Stimulated activated CD4-positive, alpha-beta T cell treated with anti-CD3 and anti-CD28 coated beads, Interleukin-1b, Interleukin-23, amount 100 ng/mL, for 1 hour (primary cell): ENCODE measurements around the gene DLGAP3.
A peak's percentile ranks its signal among the peaks of the same experiment; 100 is the strongest.

ENCODE experiments used
- DNase-seq, 2 donors: peaks; one replicate each; pipeline ENCODE4 v3.0.0-alpha.2; 2020; ENCODE audit warnings: low read depth in 2 of 2

DLGAP3 gene

DNA sequence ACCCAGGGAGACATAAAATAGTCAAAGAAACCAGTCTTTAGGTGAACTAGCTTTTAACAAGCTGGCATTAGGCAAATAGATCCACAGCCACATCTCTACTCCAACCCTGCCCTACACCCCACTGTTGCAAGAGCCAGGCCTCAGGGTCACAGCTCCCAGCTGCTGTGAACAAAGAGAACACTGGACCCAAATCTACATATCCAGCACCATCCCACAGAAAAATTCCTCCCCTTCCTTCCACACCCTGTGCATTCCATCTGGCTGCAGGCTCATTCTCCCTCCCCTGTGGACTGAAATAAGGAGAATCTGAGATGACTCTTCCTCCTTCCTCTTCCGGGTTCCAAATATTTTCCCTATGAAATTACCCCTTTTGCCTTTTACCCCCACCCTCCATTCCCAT lies 23.2 kb downstream of the DLGAP3 start:
- DNase-seq, result no peak

DNA sequence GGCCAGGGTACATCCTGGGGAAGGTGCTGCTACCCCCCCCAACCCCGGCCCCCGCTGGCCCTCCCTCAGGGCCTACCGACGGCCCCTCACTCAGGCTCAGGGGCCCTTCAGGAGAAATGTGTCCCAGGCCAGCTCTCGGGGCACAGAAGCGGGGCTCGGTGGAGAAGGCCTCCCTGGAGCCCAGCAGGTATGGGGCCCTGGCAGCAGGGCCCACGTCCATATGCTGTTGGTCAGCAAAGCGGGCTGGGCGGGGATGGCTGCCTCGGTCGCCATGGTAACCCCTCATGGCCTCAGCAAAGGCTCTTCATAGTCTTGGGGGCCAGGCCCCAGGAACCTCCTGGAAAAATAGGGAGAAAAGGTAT lies 24.4 kb downstream of the DLGAP3 start:
- no peak for DNase-seq

DNA sequence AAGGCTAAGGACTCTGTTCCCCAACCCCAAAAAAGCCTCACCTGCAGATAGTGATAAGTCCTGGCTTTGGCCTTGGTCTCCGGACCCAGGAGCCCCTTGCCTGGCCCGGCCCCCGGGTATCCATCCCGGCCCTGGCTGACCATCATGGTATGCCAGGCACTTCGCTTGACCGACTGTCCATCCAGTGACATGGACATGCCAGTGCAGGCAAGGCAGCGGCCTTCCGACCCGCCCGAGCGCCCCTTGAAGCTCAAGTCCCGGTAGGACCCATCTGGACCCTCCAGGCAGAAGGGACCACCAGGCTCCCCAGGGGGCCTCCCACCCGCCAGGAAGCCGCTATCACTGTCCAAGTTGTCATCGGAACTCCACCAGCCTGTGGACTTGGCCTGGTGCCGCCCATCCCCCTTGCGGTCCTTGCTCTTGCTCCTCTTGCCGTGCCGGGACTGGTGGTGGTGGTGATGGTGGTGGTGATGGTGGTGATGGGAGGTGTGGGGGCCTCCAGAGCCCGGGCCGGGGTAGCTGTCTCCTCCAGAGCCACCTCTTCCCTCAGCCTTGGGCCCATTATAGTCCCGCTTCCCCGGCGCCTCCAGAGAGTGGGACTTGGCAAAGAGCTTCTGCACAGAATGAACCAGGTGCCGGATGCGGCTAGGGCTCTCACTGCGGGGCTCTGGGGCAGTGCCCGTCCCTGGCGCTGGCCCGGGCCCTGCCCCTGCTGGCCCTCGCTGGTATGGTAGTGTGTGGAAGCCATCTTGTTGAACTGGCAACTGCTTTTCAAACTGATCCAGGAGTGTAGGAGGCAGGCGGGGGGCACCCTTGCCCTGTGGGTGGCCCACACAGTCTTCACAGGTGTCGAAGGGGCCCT lies 25.0 kb downstream of the DLGAP3 start:
- no peak for DNase-seq

DNA sequence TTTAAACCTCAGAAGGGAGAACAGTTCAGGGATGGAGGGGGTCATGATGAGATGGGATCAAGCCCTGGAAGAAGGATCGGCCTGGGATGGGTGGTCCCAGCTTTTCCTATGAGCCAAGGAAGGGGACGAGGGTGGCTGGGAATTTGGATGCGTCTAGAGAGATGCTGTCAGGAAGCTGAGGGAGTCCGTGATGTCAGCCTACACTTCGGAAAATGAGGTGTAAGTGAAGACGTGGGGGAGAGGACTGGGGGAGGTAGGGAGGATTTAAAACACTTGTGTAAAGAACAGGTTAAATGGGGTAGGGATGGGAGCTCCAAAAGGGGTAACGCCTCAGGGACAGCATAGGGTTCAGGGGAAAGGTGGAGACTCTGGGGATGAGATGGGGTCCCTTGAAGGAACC lies 27.5 kb downstream of the DLGAP3 start:
- DNase-seq, result no peak

DNA sequence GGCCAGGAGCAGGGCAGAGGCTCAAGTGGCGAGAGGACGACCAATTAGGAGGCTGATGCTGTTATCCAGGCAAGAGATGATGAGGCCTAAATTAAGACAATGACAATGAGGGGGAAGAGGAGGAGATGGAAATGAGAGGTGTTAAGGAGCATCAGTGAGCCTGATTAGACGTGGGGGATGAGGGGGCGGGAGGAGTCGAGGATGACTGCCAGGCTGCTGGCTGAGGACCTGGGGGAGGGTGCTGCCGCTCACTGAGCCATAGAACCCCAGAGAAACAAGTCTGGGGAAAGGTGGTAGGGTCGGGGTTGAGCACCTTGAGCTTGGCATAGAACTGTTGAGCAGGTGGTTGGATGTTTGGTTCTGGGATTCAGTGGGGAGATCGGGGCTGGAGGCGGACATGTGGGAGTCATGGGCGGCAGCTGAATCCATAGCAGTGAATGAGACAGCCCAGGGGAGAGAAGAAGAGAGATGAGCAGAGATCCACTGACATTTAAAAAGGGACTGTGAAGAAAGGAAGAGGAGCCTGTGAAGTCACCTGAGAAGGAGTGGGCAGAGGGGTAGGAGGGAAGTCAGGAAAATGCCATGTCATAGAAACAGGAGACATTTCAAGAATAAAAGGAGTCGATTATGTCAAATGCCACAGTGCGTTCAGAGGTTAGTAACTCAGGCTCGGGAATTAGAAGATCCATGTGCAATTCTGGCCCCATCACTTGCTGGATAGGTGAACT lies 28.5 kb downstream of the DLGAP3 start:
- DNase-seq, result no peak

DNA sequence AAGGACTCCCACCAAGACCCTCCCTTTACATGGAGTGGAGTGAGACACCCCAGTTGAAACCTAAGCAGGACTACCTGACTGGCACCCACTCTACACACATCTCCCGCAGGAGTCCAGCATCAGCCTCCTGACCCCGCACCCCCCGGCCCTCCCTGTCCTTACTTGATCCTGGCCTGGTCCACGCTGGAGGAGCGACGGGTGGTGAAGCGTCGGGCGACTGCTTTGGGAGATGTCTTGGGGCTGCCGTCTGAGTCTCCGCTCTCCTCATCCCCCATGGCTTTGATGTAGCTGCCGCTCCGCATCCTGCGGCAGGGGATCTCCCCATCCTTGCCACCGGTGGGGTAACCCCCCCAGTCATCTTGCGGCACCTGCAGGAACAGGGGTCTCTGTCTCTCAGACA lies 29.5 kb downstream of the DLGAP3 start:
- DNase-seq, result no peak

DNA sequence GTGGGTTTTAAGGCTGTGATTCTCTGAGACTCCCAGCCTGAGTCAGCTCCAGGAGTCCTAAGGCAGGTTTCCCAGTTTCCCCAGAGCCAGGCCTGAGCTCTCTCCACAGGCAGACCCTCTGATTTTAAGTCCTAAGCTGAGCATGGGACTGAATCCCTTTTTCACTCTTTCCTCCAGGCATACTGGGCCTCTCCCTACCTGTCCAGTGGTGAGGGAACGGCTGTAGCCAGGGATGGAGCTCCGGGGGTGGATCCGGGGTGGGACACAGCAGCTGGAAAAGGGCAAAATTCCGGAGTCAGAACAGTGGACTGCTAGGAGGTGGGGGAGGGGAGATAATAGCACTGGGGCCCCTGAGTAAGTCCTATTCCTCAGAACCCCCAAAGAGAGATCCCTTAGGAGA lies 30.0 kb downstream of the DLGAP3 start:
- no peak for DNase-seq

DNA sequence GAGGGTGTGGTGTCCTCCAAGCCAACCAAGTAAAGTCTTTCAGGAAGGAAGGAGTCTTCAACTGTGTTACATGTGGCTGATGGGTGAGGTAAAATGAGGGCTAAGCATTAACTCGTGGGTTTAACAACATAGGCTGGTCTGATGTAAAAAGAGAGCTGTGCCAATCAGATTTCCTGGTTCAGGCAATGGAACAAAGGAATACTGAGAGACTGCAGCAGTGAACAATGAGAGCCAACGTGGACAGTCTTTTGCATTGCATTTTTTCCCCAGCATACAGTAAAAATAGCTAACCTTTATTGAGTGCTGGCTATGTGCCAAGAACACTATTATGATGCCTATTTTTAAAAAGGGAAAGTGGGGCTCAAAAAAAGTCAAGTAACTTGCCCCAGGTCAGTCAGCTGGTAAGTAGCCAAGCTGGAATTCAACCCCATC lies 31.1 kb downstream of the DLGAP3 start:
- DNase-seq, result no peak

DNA sequence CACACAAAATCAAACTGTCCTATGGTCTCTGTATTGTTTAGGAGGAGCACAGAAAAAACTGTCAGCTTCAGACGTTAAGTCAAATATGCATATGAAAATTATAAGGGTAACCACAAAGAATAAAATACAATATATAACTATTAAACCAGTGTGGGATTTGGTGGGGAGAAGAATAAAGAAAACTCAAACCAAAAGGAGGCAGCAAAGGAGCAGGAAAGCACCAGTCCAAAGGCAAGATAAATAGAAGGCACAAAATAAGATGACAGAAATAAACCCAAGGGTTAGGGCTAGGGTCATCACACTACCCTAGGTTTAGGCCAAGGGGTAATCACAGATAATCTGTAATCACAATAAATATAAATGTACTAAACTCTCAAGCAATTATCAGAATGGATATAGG lies 32.8 kb downstream of the DLGAP3 start:
- no peak for DNase-seq

DNA sequence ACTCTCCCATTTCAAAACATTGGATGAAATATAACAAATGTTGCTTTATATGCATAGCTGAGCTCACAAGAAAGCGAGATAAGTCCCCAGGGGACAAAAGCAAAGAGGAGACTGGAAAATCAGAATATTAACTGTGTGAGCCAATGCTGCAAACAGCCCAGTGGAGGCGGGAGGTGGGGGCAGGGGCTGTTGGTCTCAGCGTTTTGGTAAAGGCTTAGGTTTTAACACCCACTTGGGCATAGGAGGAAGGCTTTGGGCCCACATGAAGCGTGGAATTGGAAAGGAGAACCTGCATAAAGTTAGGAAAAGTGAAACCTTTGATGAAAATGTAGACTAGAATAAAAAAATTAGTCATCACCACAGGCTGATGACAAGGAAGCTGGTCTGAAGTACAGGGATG lies 39.7 kb downstream of the DLGAP3 start:
- DNase-seq, result no peak

DNA sequence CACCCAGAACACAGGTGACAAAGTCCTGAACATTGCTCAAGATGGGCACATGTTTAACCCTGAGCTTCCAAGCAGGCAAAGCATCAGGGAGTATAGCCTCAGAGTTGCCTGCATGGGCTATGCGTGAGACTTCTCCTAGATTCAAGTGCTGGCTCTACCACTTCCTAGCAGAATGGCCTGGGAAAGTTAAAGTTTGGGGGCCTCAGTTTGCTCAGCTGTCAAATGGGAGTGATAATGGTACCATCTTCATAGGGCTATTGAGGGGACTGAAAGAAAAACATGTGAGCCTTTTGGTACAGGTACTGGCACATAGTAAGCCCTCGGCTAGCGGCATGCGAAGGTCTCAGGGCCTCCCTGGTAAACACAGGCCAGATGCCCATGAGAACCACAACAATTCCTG lies 41.9 kb downstream of the DLGAP3 start:
- no peak for DNase-seq

DNA sequence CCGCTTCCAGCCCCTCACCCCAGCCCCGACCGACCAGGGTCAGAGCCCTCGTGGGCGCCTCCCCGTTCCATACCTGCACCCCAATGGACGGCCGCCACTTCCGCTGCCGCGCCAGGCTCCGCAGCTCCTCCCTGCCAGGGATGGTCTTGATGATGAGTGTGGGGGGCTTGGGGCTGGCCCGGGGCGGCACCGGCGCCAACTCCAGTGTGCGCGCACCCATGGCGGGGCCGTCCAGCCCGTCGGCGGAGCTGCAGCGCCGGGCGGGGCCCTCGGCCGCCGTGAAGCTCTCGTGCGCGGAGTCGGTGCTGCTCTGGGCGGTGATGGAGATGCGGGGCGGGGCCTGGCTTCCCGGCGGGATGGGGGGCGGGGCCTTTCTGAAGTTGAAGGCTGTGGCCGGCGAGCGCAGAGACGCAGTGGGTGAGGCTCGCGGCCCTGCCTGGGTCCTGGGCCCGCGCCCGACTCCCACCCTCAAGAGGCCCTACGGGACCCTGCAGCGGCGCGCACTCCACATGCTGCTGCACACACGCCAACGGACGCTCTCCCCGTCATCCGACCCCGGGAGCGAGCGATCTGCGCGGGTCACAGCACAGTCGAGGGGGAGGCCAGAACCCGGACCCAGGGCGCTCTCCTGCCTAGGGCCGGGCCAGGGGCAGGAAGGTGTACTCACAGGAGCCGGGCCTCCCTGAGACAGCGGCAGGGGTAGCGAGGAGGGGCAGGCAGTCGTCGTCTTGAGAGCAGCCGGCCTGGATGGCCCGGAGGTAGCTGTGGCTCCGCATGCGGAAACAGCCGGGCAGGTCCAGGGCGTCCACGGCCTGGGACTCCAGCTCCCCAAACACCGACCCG lies 43.8 kb downstream of the DLGAP3 start:
- peak in 1 of 2 donors; percentile 32 for DNase-seq

DNA sequence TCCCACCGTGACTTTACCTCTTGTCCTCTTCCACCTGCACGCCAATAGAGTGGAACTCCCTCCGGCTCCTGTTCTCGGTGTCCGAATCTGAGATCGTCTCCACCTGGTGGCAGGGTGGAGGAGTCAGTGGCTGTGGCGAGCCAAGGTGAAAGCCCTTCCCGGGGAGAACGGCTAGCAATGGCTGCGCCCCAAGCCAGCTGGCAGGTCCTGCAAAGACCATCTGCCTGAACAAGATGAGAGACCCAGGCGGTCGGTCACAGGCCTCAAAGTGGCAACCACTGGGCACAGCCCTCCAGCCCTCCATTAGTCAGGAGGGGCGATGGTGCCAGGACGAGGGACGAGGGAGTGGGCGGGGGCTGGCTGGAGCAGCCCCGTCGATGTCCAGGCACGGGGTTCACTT lies 44.5 kb downstream of the DLGAP3 start:
- DNase-seq, result no peak

DNA sequence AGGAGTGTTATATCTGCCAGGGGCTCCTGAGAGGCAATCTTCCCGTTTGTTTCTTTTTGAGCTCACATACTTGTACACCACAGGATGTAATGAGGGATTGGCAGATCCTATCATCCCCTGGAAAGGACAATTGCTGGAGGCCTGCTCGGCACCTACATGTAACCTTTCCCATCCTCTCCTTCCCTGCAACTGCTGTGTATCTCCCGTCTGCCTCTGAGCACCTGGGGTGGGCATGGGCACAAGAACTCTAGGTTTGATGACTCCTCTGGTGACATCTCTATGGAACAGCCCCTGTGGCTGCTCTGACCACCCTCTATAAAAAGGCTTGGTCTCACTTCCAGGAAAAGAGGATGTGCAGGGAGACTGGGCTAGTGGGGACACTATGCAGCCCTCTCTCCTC lies 44.9 kb downstream of the DLGAP3 start:
- DNase-seq, result no peak

DNA sequence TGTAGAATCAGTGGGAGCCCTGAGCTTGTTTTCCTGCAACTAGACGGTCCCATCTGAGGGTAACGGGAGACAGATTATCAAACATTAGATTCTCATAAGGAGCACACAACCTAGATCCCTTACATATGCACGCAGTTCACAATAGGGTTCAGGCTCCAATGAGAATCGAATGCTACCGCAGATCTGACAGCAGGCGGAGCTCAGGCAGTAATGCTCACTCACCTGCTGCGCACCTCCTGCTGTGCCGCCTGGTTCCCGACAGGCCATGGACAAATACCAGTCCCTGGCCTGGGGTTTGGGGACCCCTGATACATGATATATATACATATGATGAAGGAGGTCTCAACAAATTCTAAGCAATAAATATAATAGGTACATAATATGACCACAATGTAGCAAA lies 50.2 kb downstream of the DLGAP3 start:
- no peak for DNase-seq

DNA sequence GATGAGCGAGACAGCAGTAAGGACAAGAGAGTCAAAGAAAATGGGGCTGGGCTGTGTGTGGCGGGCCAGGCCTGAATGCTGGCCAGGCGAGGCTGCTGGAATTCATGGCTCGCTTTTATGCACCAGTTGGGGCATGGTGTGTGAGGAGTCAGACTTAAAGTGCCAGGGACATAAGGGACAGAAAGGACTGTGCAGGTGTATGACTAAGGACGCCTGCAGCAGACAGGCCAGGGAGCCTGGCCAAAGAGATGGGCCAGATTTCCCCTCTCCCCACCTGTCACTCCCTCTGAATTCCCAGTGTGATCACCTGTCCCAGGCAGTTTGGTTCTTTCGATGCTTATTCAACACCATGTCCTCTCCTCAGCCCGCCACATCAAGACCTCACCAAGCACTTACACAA lies 53.0 kb downstream of the DLGAP3 start:
- no peak for DNase-seq

DNA sequence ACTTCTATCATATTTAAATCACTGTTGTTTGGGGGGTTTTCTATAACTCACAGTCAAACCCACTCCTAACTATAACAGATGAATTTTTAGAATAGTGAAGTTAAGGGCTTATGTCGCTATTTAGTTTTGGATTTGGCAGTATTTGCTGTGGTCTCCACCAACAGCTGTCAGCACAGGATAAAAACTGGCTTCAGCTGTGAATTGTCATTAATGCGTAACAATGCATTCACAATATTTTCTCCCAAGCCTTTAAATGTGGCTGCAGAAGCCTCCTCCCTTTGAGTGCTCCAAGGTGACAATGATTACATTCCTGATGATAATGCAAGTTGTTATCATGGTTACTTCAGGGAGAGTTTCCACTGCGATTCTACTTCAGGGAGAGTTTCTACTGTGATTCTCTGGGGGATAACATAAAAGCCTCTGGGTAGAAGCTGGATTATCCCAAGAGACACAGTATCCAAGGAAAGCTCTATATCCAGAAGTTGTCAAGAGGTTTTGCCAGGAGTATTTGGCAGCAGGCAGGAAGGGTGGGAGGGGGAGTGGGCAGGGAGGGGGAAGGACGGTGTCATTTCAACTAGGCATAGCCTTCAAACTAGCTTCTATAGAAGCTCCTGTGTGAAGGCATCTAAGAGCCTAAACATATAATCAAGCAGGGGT lies 55.0 kb downstream of the DLGAP3 start:
- no peak for DNase-seq

DNA sequence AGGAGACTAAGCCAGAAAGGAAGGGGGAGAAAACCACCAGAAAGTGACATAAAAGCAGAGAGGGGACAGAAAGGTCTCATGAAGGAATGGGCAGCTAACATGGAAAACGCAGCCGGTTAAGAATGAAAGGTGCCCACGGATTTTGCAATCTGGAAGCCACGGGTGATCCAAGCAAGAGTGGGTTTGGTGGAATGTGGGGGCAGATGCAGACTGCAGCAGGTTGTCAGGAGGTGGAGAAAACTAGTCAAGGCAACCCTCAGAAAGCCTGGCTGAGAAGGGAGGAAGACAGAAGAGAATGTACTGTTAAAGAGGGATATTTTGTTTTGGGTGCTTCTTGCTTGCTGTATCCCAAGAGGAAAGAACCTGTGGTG lies 57.3 kb downstream of the DLGAP3 start:
- no peak for DNase-seq

DNA sequence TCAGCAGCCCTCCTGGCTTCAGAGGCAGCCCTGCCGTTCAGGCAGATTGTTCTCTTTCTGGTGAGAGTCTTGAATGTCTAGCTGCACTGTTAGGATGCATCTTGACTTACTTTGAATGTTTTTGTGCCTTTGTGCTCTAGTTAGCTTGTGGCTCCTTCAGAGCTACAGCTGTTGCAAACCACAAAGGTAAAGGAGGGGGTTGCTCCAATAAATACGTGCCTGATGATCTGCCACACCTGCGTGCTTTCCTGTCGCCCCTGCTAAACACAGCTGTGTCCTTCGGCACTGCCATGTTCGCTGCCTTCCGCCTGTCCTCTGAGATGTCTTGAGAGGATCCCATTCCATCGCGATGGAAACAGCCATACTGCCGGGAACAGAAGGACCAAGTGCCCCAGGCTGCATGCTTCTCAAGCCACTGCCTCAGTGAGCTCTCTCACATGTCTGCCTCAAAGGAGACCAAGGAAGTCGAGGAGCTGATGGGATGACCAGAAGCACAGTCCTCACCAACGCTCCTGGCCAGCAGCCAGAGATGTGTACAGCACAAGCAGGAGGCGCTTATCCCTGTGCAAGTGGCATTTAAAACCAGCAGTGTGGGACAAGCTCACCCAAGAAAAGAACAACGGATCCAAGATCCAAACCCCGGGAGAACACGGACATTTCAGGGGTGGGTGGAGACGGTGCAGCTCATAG lies 57.9 kb downstream of the DLGAP3 start:
- no peak for DNase-seq

DNA sequence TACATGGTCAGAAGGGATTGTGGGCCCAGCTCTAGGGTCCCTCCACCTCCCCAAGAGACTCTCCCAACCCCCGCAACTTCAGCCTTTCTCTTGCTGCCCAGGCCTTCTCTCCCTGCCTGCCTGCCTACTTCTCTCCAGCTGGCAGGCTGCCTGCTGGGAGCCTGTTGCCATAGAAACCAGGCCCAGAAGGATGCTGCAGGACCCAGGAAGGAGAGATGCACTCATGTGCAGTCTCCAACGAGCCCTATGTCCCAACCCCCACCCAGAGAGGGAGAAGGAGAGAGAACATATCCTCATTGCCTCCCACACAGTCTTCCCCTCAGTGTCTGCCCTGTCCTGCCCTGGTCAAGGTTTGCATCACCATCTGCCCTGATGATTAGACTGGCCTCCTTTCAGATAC lies 59.1 kb downstream of the DLGAP3 start:
- no peak for DNase-seq

DNA sequence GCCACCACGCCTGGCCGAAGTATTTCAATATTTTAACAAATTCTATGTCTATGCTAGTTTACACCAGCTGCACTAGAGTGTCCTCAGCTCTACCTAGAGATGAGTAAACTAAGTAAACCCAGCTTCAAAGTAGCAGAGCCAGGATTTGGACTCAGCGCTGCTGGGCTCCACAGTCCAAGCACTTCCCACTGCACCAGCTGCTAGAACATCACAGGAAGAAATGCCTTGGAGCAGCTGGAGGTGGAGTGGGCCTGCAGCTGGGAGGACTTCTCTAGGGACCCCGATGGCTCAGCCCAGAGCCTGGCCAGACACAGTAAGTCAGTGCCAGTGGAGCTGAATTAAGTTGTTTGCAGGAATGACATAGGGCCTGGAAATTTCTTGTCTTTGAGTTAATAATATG lies 59.7 kb downstream of the DLGAP3 start:
- no peak for DNase-seq
